Measurements from ENCODE around the gene CTXND1. TPM values are rescaled to one million over a fixed set of nuclear protein-coding genes. Genes with fewer than 3 reads are reported as not detected.

CTXND1 gene
- total and polyA plus RNA-seq, 2 experiments from 2014 or later, result 0.05 TPM; not detected in 1

- H3K27me3 ChIP-seq (ENCODE audit: insufficient read depth), result no peaks in the 10 kb centered on the region
- H3K4me3 ChIP-seq, result no peak overlapping the region
- TF ChIP-seq POLR2AphosphoS5 (IDR thresholded peaks at IDR 0.05; ENCODE audit: low read depth), result no peak
- TF ChIP-seq JUNB (IDR thresholded peaks at IDR 0.05; ENCODE audit: unreplicated experiment), result no peak
- TF ChIP-seq REST (IDR thresholded peaks at IDR 0.05; ENCODE audit: unreplicated experiment), result no peak
- TF ChIP-seq ZNF114 (CRISPR knock-in tag; IDR thresholded peaks at IDR 0.05), result no peak
- no peak for TF ChIP-seq ETS1 (IDR thresholded peaks at IDR 0.05)
- TF ChIP-seq ZNF462 (CRISPR knock-in tag; IDR thresholded peaks at IDR 0.05), result no peak
- no peak for TF ChIP-seq CREB1 (CRISPR knock-in tag; IDR thresholded peaks at IDR 0.05; ENCODE audit: low read depth)
- no peak for TF ChIP-seq ZNF331 (CRISPR knock-in tag; IDR thresholded peaks at IDR 0.05; ENCODE audit: low read depth)
- no peak for TF ChIP-seq CTCF (conservative IDR thresholded peaks at IDR 0.05; ENCODE audit: low read depth in 2 of 2)
- no peak for TF ChIP-seq EZH2phosphoT487 (IDR thresholded peaks at IDR 0.05; ENCODE audit: unreplicated experiment)
- no peak for TF ChIP-seq EZH2 (IDR thresholded peaks at IDR 0.05; ENCODE audit: low read depth, unreplicated experiment)
- no peak for TF ChIP-seq STAT1 (IDR thresholded peaks at IDR 0.05; ENCODE audit: unreplicated experiment)
- TF ChIP-seq NANOG (IDR thresholded peaks at IDR 0.05; ENCODE audit: borderline replicate concordance), result no peak
- no peaks in the 10 kb centered on the region for H3K4me1 ChIP-seq (ENCODE audit: insufficient read depth)
- H3K9me2 ChIP-seq (ENCODE audit: insufficient read depth), result no peaks in the 10 kb centered on the region
- H3F3A ChIP-seq (replicated peaks; ENCODE audit: low read depth), result no peaks in the 10 kb centered on the region
- Mint-ChIP-seq H3K4me3 (no peak overlapping the region), H3K27ac (no peak overlapping the region), H3K9me3 (no peaks in the 10 kb centered on the region), H3K4me1 (peaks cover 3% of the 10 kb centered on the region; the same call in 1 of the 3 replicates), H3K36me3 (ENCODE audit: low read depth) (peaks cover 14% of the 10 kb centered on the region), H3K27me3 (ENCODE audit: insufficient read depth, low read depth, poor library complexity) (no peaks in the 10 kb centered on the region)
- no peak for DNase-seq (ENCODE audit: low spot score)
- H3K27ac ChIP-seq (ENCODE audit: low read depth), result no peak overlapping the region
- H3K4me2 ChIP-seq, result no peak overlapping the region
- no peak for ATAC-seq
- no peaks in the 10 kb centered on the region; the same call in 1 of the 2 replicates for H3K36me3 ChIP-seq (ENCODE audit: insufficient read depth)
- no peaks in the 10 kb centered on the region for H4K20me1 ChIP-seq (replicated peaks; ENCODE audit: insufficient read depth)
- H3K79me2 ChIP-seq (replicated peaks; ENCODE audit: insufficient read depth), result no peaks in the 10 kb centered on the region
- no peak overlapping the region for H2AFZ ChIP-seq
Measured at GRCh38 chr15:80185152-80185551, 66.9 kb downstream of the CTXND1 start.

All from GM23338 (cell line).